Measurements from ENCODE around the gene CGB7.

Gene CGB7

GRCh38 chr19:49009828-49010227, 47.7 kb downstream of the CGB7 start:
- TF ChIP-seq FOXP2 (optimal IDR thresholded peaks at IDR 0.05; ENCODE audit: borderline replicate concordance, extremely low read depth, extremely low read length, insufficient read depth) (no peak), SIN3A (IDR thresholded peaks at IDR 0.05; ENCODE audit: borderline replicate concordance, insufficient read depth, low read length) (no peak), POLR2AphosphoS5 (IDR thresholded peaks at IDR 0.05; ENCODE audit: low read depth, low read length) (no peak), REST (IDR thresholded peaks at IDR 0.05; ENCODE audit: insufficient read depth in 1 of 2, low read depth in 2 of 2, low read length in 2 of 2) (no peak)

- no peak for TF ChIP-seq POLR2AphosphoS5 (IDR thresholded peaks at IDR 0.05; ENCODE audit: low read depth, low read length)
- TF ChIP-seq REST (IDR thresholded peaks at IDR 0.05; ENCODE audit: insufficient read depth in 1 of 2, low read depth in 2 of 2, low read length in 2 of 2), result no peak
- no peak for TF ChIP-seq FOXP2 (optimal IDR thresholded peaks at IDR 0.05; ENCODE audit: borderline replicate concordance, extremely low read depth, extremely low read length, insufficient read depth)
- no peak for TF ChIP-seq SIN3A (IDR thresholded peaks at IDR 0.05; ENCODE audit: borderline replicate concordance, insufficient read depth, low read length)
- TF ChIP-seq TAF1 (IDR thresholded peaks at IDR 0.05; ENCODE audit: borderline replicate concordance, insufficient read depth, low read length), result no peak
Measured at GRCh38 chr19:49006905-49007304, 50.6 kb downstream of the CGB7 start.

GRCh38 chr19:49004964-49005614, 52.5 kb downstream of the CGB7 start:
- TF ChIP-seq SIN3A (IDR thresholded peaks at IDR 0.05; ENCODE audit: borderline replicate concordance, insufficient read depth, low read length) (no peak), POLR2AphosphoS5 (IDR thresholded peaks at IDR 0.05; ENCODE audit: low read depth, low read length) (no peak), FOXP2 (optimal IDR thresholded peaks at IDR 0.05; ENCODE audit: borderline replicate concordance, extremely low read depth, extremely low read length, insufficient read depth) (no peak)
